ENCODE results near the gene TRAF3IP3. TPM values are rescaled to one million over a fixed set of nuclear protein-coding genes. Genes with fewer than 3 reads are reported as not detected.
A peak's percentile ranks its signal among the peaks of the same experiment; 100 is the strongest.
"Not testable (repeated sequence)": the region's sequence is repeated elsewhere in the genome, so short reads cannot be mapped to it uniquely, and the experiment has no call there.

TRAF3IP3 gene
- total RNA-seq, 2 donors from 2014 or later: 3.3 to 12.3 TPM

GRCh38 chr1:209791920-209792319 lies 36.1 kb downstream of the TRAF3IP3 start:
- ATAC-seq (ENCODE audit: insufficient number of reproducible peaks, low FRiP score, low read depth): no peak
- Histone ChIP-seq H3K36me3 (no peaks in the 10 kb centered on the region), H3K4me1 (ENCODE audit: control insufficient read depth in 1 of 2, low read depth in 2 of 2) (peaks cover 0 to 11% of the 10 kb centered on the region in 2 donors), H3K9me3 (no peaks in the 10 kb centered on the region), H3K27ac (no peak overlapping the region), H3K4me3 (no peak overlapping the region), H3K27me3 (replicated peaks; ENCODE audit: insufficient read depth) (no peaks in the 10 kb centered on the region)
- TF ChIP-seq CTCF (IDR thresholded peaks at IDR 0.05): no peak
- no peak for DNase-seq (ENCODE audit: low spot score)

- not testable (repeated sequence) for H3K36me3 ChIP-seq; H3K4me3 ChIP-seq; DNase-seq (ENCODE audit: low spot score); H3K27me3 ChIP-seq (replicated peaks; ENCODE audit: insufficient read depth); H3K27ac ChIP-seq; H3K9me3 ChIP-seq; ATAC-seq (ENCODE audit: insufficient number of reproducible peaks, low FRiP score, low read depth); H3K4me1 ChIP-seq (ENCODE audit: control insufficient read depth in 1 of 2, low read depth in 2 of 2)
Observed at GRCh38 chr1:209793711-209794110, 37.9 kb downstream of the TRAF3IP3 start.

- no peaks in the 10 kb centered on the region for H3K36me3 ChIP-seq
- peaks cover 8 to 24% of the 10 kb centered on the region in 2 donors for H3K4me1 ChIP-seq (ENCODE audit: control insufficient read depth in 1 of 2, low read depth in 2 of 2)
- no peak for TF ChIP-seq CTCF (IDR thresholded peaks at IDR 0.05)
- no peaks in the 10 kb centered on the region for H3K27me3 ChIP-seq (replicated peaks; ENCODE audit: insufficient read depth)
- H3K9me3 ChIP-seq: no peaks in the 10 kb centered on the region
- DNase-seq (ENCODE audit: low spot score): no peak
- no peak for ATAC-seq (ENCODE audit: insufficient number of reproducible peaks, low FRiP score, low read depth)
- H3K4me3 ChIP-seq: no peak overlapping the region
- no peak overlapping the region for H3K27ac ChIP-seq
Observed at GRCh38 chr1:209797978-209798639, 42.3 kb downstream of the TRAF3IP3 start.

- DNase-seq (ENCODE audit: low spot score) (no peak), ATAC-seq (ENCODE audit: insufficient number of reproducible peaks, low FRiP score, low read depth) (no peak)
- no peaks in the 10 kb centered on the region for H3K27me3 ChIP-seq (replicated peaks; ENCODE audit: insufficient read depth)
- H3K4me3 ChIP-seq: no peak overlapping the region
- peaks cover 8 to 32% of the 10 kb centered on the region in 2 donors for H3K4me1 ChIP-seq (ENCODE audit: control insufficient read depth in 1 of 2, low read depth in 2 of 2)
- H3K27ac ChIP-seq: peak overlapping the region; percentile 40 to 69
- no peak for TF ChIP-seq CTCF (IDR thresholded peaks at IDR 0.05)
- no peaks in the 10 kb centered on the region for H3K36me3 ChIP-seq
- H3K9me3 ChIP-seq: no peaks in the 10 kb centered on the region
Observed at GRCh38 chr1:209800984-209801834, 45.4 kb downstream of the TRAF3IP3 start.

GRCh38 chr1:209802117-209802779 lies 46.4 kb downstream of the TRAF3IP3 start:
- no peak overlapping the region for H3K4me3 ChIP-seq

More at GRCh38 chr1:209802117-209802779, 46.4 kb downstream of the TRAF3IP3 start:
- peak overlapping the region; percentile 40 to 69 for H3K27ac ChIP-seq
- DNase-seq (ENCODE audit: low spot score) (no peak), ATAC-seq (ENCODE audit: insufficient number of reproducible peaks, low FRiP score, low read depth) (no peak)
- H3K9me3 ChIP-seq: no peaks in the 10 kb centered on the region
- no peaks in the 10 kb centered on the region for H3K36me3 ChIP-seq
- TF ChIP-seq CTCF (IDR thresholded peaks at IDR 0.05): no peak
- H3K27me3 ChIP-seq (replicated peaks; ENCODE audit: insufficient read depth): no peaks in the 10 kb centered on the region
- peaks cover 8 to 34% of the 10 kb centered on the region in 2 donors for H3K4me1 ChIP-seq (ENCODE audit: control insufficient read depth in 1 of 2, low read depth in 2 of 2)

Measured in thoracic aorta (tissue), 2 donors.